GM13977 (cell line): ENCODE results near the gene FAM177B.
"Not testable (repeated sequence)": the region's sequence is repeated elsewhere in the genome, so short reads cannot be mapped to it uniquely, and the experiment has no call there.

ENCODE experiments used
- DNase-seq: peaks from one replicate; pipeline ENCODE4 v3.0.0; 2012; ENCODE audit warnings: low spot score
- CTCF ChIP-seq: IDR thresholded peaks from 2 replicates; pipeline ENCODE4 v1.5.1; 2012; ENCODE audit warnings: mild to moderate bottlenecking, control low read depth; ENCODE audit not compliant: insufficient read depth; ENCODE audit errors: extremely low read depth, missing control alignments
- in situ Hi-C: fragments of 300-500 bp; cut with MboI; formaldehyde crosslinking; loops from one replicate; pipeline ENCODE4 v1.12.0; 2022; ENCODE audit warnings: low sequenced_read_pairs, low pct_unique_long_range_greater_than_20kb, mixed read lengths, inconsistent platforms; ENCODE audit not compliant: unreplicated experiment

The FAM177B gene

GRCh38 chr1:222757646-222758268 is 20.8 kb downstream of the FAM177B start:
- no peak for TF ChIP-seq CTCF
- no peak for DNase-seq
- in situ Hi-C loops, result no loop called here

GRCh38 chr1:222759451-222760035 is 22.5 kb downstream of the FAM177B start:
- DNase-seq, result no peak
- in situ Hi-C loops, result no loop called here
- no peak for TF ChIP-seq CTCF

- no peak for DNase-seq
- in situ Hi-C loops, result no loop called here
- TF ChIP-seq CTCF, result no peak
Measured at GRCh38 chr1:222761083-222761482, 24.1 kb downstream of the FAM177B start.

GRCh38 chr1:222762178-222762577 is 25.2 kb downstream of the FAM177B start:
- in situ Hi-C loops, DNase-seq: not testable (repeated sequence)

GRCh38 chr1:222767152-222767571 is 30.2 kb downstream of the FAM177B start:
- in situ Hi-C loops, result no loop called here
- no peak for DNase-seq
- no peak for TF ChIP-seq CTCF

GRCh38 chr1:222768592-222768991 is 31.6 kb downstream of the FAM177B start:
- no peak for TF ChIP-seq CTCF
- no peak for DNase-seq
- in situ Hi-C loops, result no loop called here

GRCh38 chr1:222769181-222769580 is 32.2 kb downstream of the FAM177B start:
- DNase-seq, result no peak
- in situ Hi-C loops, result no loop called here
- TF ChIP-seq CTCF, result peak; percentile 13
